GM19395 (cell line): ENCODE data around the gene PATL1.
A peak's percentile ranks its signal among the peaks of the same experiment; 100 is the strongest.
"Not testable (repeated sequence)": the region's sequence is repeated elsewhere in the genome, so short reads cannot be mapped to it uniquely, and the experiment has no call there.

Source experiments
- ATAC-seq: cut with Tn5 transposase; IDR thresholded peaks from one replicate; pipeline ENCODE4 v1.9.1; 2021; ENCODE audit warnings: mild to moderate bottlenecking, moderate library complexity; ENCODE audit not compliant: unreplicated experiment

Gene PATL1

DNA sequence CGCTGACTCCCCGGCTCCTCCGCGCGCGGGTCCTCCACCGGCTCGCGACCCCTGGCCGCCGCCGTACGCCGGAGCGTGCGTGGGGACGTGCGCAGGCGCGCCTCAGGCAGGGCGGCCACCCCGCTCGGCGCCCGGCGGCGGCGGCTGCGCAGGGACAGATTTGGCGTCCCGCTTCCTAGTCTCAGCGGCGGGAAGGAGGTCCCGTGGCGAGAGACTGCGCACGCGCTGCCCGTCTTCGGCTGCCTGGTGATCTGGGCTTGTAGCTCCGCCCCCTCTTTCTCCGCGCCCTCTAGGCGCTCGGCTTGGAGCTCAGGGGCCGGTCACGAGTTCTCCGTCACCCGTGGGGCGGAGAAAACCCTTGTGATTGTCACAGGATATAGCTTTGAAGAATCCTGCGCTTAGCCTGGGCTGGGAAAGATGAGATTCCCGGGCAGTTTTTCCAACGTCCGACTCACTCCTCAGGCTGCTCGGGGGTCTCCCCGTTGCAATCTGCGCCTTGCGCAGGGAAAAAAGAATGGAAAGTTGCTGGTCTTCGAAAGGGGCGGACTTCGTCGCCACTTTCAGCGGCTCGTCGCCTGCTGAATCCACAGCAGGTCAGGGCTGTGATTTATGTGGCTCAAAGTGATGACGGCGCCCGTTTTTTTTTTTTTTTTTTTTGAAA lies at the start of gene PATL1:
Gene PATL1, minus strand, starts transcription at position 88 of the 661 bp plus-strand sequence. CDS start 142 bp downstream, outside the sequence.
- peak; percentile 94 for ATAC-seq

DNA sequence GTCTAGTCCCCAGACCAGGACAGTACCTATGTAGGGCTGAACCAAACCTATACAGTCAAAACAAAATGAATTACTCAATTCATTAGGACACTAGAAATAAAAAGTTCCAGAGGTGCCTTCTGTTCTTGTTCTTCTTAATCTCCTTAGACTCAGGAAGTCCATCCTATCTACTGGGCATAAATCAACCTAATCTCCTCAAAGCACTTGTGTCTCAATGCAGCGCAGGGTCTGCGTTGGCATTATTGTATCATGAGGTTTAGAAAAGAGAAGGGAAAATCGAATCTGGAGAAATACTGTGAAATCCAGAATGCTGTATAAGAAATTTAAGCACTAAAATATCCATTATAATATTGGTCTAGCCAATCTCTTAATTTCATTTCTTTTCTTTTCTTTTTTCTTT lies 47.2 kb upstream of the PATL1 start:
- ATAC-seq = no peak

- ATAC-seq = no peak
These were observed 44.9 kb upstream of the PATL1 start, which contains the start of gene OR10V1 for GRCh38 chr11:59713745-59714144. Gene OR10V1, minus strand, starts transcription at chr11:59713845. Its CDS starts 0 bp downstream, at chr11:59713845.

GRCh38 chr11:59710136-59710847 lies 41.5 kb upstream of the PATL1 start:
- ATAC-seq = no peak

DNA sequence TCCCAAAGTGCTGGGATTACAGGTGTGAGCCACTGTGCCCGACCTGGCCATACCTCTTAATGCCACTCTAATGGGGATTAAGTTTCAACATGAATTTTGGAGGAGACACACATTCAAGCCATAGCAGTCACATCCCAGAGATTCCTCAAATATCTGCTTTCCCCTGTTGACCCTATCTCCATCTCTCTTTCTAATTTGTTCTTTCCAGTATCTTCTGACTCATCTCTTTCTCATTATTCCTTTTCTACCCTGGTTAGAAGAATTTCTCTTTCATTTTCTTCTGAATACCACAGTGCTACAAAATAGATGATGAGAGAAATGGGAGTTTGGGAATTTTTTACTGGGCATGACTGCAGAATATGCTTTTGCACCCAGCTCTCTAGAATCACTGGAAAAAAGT lies 39.7 kb upstream of the PATL1 start:
- ATAC-seq = no peak

DNA sequence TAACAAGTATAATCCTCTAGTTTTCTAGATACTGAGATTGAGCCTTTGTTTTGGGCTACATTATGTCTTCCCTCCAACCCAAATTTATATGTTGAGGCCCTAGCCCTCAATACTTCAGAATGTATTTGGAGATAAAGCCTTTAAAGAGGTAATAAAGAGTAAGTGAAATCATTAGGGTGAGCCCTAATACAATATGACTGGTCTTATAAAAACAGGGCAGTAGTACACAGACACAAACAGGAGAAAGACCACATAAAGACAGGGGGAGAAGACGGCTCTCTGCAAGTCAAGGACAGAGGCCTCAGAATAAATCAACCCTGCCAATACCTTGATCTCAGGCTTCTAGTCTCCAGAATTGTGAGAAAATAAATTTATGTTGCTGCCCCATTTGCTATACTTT lies 38.5 kb upstream of the PATL1 start:
- ATAC-seq = no peak

- no peak for ATAC-seq
These were observed 37.9 kb upstream of the PATL1 start for GRCh38 chr11:59706518-59707285.

- no peak for ATAC-seq
These were observed 36.5 kb upstream of the PATL1 start for GRCh38 chr11:59705294-59705693.

GRCh38 chr11:59703515-59703914 lies 34.7 kb upstream of the PATL1 start:
- ATAC-seq = not testable (repeated sequence)

- ATAC-seq = not testable (repeated sequence)
These were observed 31.3 kb upstream of the PATL1 start for GRCh38 chr11:59700157-59700556.

- no peak for ATAC-seq
These were observed 29.7 kb upstream of the PATL1 start for GRCh38 chr11:59698506-59698905.

GRCh38 chr11:59692915-59693314 lies 24.1 kb upstream of the PATL1 start:
- ATAC-seq = no peak

DNA sequence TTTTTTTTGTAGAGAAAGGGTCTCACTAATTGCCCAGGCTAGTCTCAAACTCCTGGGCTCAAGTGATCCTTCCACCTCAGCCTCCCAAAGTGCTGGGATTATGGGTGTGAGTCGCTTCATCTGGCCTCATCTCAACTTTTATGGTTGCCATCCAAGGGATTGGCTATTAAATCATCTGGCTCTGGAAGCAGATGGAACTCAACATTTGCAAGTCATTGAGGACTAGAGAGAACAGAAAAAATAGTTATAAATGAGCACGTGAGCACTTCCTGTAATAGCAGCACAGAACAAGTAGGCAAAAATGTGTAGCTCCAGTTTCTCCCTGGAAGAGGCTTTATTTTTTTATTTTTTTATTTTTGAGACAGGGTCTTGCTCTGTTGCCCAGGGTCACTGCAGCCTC lies 22.3 kb upstream of the PATL1 start:
- ATAC-seq = no peak

- ATAC-seq = no peak
These were observed 20.2 kb upstream of the PATL1 start for GRCh38 chr11:59689015-59689414.

DNA sequence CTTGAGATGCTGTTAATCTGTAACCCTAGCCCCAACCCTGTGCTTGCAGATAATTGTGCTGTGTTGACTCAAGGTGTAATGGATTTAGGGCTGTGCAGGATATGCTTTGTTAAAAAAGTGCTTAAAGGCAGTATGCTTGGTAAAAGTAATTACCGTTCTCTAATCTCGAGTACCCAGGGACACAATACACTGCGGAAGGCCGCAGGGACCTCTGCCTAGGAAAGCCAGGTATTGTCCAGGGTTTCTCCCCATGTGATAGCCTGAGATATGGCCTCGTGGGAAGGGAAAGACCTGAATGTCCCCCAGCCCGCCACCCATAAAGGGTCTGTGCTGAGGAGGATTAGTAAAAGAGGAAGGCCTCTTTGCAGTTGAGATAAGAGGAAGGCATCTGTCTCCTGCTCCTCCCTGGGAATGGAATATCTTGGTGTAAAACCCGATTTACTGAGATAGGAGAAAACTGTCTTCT lies 12.5 kb upstream of the PATL1 start:
- not testable (repeated sequence) for ATAC-seq

DNA sequence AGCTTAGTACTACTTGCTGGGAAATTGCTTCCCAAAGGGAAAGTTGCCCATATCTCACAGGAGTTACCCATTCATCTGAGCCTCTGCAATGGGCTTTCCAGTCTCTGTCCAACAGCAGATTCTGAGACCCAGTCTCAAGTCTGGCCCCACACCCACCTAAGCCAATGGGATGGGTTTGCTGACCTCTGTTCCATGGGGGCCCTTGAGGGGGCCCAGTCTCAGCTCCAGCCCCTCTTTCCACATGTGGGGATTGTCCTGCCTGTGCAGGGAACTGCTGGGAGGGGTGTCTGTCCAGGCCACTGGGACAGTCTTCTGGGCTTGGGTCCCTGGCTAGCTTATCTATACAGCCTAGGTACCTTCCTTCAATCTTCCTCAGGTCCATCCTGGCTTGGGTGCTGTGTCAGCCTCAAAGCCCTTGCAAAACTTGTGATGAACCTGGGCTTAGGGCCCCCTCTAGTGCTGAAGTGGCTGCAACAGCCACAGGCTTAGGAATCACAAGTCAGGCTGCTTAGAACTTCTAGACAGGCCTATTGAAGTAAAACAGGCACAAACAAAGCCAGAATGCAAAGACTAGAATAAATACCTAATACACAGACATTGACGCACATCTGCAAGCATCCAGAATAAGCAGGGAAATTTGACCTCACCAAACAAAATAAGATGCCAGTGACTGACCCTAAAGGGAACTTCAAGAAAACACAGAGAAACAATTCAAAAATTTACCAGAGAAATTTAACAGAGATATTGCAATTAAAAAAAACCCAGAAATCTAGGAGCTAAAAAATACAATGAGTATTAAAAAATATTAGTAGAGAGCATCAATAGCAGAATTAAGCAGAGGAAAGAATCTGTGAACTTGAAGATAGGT lies 11.7 kb upstream of the PATL1 start:
- peak; percentile 95 for ATAC-seq

DNA sequence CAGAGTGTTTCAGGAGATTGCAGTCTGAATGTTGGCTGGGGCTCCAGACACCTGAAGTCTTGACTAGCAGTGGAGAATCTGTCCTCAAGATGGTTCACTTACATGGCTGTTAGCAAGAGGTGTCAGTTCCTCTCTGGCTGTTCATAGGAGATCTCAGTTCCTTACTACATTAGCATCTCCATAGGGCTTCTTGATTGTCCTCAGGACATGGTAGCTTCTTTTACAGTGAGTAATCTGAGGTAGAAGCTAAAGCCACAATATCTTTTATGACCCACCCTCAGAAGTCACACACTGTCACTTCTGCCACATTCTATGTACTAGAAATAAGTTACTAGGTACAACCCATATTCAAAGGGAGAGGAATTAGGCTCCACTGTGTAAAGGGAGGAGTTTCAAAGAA lies 10.5 kb upstream of the PATL1 start:
- ATAC-seq = no peak

DNA sequence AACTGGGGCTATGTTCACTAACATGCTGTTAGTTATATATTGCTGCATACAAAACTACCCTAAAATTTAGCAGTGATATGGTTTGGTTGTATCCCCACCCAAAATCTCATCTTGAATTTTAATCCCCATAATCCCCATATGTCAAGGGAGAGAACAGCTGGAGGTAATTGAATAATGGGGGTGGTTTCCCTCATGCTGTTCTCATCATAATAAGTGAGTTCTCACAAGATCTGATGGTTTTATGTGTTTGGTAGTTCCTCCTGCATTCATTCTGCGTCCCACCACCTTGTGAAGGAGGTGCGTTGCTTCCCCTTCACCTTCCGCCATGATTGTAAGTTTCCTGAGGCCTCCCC lies 10.0 kb upstream of the PATL1 start:
- no peak for ATAC-seq

DNA sequence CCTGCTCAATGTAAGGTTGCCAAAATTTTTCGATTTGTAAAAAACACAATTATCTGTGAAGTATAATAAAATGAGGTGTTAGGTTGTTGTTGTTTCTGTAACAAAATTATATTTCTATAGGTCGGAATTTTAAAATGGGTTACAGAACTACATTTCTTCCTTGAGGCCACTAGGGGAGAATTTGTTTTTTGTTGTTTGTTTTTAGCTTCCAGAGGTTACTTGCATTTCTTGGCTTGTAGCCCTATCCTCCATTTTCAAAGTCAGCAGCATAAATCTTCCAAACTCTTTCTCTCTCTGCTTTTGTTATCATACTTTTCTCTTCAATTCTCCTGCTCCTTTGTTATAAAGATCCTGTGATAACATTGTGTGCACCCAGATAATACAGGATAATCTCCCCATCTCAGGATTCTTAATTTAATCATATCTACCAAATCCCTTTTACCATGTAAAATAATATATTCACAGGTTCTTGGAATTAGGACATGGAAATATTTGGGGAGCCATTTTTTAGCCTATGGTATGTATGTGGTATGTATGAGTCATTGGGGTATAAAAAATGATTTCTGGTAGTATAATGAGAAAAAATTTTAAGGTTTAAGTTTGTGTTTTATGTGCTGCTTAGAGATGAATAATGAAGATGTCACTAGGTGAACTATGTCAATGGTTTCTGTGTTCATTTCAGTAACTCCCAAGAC lies 9.4 kb upstream of the PATL1 start:
- no peak for ATAC-seq

DNA sequence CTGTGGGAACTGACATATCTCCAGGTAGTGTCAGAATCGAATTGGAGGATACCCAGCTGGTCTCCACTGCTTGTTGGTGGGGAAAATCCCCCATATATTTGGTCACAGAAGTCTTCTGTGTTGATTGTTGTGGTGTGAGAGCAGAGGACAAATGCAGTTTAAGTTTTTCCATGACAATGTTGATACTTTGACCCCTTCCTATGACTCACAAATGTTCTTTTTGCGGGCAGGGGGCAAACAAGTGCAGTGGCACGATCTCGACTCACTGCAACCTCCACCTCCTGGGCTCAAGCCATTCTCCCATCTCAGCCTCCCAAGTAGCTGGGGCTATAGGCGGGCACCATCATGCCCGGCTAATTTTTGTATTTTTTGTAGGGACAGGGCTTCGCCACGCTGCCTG lies 7.4 kb upstream of the PATL1 start:
- ATAC-seq = no peak
